Kidney tubule cell (primary cell): ENCODE measurements around the gene DGKE.

Source experiments
- DNase-seq: peaks from one replicate; pipeline ENCODE4 v3.0.0-alpha.2; 2018; ENCODE audit warnings: low spot score

Gene DGKE

DNA sequence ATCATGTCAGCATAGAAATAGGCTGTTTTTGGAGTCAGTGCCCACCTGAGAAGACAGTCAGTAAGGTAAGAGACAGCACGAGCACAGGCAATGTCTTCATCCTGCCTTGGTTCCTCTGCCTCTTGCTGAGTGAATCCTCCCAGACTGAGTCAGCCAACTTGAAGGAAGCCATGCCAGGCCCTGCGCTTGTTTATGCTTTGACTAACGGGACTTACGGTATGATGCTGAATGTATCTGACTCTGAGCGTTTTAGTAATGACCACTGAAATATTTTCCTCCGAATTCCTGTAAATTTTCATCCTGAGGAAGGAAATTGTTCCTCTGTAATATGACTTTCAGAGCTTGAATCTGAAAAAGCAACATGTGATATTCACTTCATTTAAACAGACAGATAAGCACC is 18.2 kb upstream of the DGKE start:
- no peak for DNase-seq

DNA sequence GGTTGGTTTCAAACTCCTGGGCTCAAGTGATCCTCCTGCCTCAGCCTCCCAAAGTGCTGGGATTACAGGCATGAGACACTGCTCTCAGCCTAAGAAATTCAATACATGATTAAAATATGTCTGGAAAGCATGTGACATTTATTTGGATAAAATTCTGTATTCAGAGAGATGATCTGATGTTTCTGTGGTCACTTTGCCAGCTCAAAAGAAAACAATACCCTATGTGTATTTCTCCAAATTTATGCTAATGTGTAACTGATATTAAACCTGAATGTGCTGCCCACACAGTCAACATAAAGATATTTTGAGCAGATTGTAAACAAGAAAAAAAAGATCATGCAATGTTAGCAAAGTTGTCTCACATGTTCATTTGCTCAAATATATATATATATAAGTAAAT is 16.9 kb upstream of the DGKE start:
- DNase-seq: no peak

DNA sequence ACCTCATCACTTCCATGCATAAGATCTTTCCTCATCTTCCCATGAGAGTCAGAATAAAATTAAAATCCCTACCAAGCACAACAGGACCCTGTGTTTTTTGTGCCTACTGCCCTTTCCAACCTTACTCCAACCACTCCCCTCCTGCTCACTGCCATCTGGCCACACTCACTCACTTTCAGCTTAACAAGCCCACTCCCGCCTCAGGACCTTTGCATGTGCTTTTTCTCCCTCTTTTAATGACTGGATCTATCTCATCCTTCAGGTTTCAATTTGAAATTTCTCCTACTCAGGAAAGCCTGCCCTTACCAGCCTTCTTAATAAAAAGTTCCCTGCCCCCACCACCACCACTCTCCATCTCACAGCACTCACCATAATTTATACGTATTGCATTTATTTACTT is 14.9 kb upstream of the DGKE start:
- no peak for DNase-seq

DNA sequence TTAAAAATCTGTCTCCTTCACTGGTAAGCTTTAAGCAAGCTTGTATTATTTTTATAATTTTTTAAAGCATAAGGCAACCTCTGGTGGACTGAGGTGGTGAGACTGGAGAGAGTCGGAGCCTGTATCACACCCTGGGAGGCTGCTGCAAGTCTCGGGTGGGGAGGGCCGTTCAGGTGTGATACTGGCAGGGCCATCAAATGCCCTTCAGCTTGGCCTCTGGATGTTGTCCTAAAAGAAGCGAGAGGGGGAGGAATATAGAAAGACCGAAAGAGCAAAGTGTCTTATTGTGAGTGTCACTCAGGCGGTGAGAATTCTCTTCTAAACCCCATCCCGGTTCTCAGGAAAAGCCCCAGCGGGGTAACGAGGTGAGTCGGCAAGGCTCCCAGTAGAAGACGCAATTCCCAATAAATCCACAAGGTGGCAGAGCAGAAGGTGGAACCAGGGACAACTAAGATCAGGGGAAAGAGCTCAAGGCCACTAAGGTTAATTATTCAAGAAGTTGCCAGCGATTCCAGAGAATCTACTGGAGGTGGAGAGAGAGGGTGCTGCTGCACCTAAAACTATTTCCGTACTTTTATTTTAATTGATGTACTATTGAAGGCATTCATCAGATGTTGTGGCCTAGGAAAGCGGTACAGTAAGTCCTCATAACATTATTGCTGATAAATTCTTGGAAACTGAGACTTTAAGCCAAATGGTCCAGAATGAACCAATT is 14.4 kb upstream of the DGKE start:
- DNase-seq: peak; percentile 86

DNA sequence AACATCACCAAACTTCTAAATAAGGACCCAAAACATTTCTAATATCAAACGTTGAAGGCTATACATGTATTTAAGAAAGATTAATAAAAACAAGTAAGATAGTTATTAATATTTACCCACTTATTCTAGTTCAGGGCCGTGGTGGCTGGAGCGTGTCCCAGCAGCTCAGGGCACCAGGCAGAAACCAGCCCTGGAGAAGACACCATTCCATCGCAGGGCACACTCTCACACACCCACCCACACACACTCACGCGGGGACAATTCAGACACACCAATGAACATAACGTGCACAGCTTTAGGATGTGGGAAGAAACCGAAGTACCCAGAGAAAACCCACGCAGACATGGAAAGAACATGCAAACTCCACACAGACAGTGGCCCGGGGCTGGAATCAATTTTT is 13.7 kb upstream of the DGKE start:
- no peak for DNase-seq

DNA sequence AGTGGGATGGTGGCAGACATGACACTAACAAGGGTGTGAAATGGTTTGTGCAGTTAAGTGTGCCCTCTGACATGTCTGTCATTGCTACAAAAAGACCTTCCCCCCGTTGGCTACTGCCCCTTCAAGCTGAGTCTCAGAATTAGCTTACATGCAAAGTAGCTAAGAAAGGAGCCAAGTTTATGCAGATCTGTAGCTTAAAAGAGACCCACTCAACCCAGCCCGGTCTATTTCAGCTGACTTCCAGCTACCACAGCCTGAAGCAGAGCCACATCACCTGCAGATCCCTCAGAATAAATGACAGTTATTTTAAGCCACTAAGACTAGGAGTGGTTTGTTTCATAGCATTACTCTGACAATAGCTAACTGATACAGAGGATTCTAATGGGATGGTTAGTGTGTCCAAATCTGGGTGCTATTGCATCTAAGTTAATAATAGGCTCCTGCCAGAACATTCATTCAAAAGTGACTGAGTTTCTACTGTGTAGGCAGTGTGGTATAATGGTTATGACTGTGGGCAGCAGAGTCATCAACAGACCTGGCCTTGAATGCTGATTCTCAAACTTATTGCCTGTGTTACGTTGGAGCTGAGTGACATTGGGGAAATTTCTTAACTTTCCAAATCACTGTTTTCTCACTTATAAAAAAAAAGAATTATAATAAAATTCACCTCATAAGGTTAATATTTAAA is 12.0 kb upstream of the DGKE start:
- DNase-seq: no peak

DNA sequence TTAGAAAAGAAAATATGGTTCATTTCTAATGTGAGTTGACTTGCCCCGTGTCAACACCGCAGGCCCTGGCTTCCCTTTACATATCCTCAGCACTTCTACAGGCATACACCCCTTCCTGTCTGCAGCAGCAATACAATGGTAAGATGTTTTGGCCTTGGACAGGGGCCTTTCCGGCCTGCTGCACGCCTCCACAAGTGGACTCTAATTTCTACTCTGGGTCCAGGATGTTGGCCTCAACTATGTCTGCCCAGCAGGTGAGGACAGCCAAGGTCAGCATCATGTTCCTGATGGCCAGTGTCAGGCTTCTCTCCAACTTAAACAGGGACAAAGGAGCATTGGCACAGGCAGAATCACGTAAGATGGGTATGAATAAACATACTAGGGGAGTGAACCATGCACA is 11.2 kb upstream of the DGKE start:
- DNase-seq: no peak

DNA sequence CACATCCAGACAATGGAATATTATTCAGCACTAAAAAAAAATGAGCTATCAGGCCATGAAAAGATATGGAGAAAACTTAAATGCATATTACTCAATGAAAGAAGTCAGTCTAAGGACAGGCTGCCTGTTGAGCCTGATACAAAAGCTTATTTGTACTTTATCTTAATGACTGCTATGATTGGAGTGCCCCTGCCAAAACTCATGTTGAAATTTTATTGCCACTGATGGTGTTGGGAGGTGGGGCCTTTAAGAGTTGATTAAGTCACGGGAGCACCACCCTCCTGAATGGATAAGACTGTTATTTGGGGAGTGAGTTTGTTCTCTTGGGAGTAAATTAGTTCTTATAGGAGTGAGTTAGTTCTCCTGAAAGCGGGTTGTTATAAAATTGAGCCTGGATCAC is 10.1 kb upstream of the DGKE start:
- DNase-seq: no peak

DNA sequence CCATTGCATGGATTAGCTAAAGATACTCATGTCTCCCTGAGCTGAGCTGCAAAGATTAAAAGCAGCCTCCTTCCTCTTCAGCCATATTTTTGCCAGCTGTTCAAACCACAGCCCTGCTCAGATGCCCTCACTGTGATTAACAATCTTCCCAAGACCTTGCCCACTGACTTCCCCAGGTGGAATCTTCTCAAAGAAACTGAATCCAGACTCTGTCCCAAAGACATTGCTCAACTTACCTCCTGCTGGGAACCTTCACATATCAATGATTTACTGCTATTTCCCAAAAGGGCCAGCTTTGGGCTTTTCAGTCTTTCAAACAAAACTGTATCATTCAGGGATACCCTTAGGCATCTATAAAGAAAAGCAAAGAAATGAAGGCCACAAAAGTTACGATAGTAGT is 9.4 kb upstream of the DGKE start:
- peak; percentile 73 for DNase-seq

DNA sequence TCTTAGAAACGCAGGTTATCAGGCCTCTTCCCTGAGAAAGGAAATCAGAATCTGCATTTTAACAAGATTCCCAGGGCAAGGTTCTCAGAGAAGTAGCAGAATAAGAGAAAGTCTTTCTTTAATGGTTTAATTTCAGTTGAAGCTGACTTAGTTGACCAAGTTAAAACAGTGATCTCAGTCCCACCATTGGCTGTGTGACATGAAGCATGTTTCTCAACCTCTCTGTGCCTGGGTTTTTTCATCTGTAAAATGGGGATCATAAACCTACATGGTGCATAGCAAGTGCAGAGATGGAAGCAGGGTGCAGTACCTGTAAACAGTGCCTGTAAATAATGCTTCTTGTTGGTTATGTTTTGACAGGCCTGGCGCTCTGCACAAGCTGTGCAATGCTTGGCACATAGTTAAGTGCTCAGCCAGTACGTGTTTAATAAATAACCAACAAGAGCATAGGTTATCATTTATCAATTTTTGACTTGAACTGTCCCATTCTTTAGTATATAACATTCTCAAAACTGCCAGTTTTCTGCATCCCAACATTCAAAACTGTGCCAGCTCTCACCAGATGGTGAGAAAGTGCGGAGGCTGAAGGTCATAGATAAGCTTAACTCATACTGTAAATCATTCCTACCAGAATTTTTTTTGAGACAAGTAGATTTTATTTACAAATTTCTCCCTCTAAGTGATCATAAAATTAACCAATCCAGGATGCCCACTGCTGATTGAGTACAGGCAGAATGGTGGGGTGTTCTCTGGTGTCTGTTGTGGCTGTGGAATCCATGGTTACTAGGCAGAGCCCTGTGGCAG is 7.1 kb upstream of the DGKE start:
- DNase-seq: no peak

DNA sequence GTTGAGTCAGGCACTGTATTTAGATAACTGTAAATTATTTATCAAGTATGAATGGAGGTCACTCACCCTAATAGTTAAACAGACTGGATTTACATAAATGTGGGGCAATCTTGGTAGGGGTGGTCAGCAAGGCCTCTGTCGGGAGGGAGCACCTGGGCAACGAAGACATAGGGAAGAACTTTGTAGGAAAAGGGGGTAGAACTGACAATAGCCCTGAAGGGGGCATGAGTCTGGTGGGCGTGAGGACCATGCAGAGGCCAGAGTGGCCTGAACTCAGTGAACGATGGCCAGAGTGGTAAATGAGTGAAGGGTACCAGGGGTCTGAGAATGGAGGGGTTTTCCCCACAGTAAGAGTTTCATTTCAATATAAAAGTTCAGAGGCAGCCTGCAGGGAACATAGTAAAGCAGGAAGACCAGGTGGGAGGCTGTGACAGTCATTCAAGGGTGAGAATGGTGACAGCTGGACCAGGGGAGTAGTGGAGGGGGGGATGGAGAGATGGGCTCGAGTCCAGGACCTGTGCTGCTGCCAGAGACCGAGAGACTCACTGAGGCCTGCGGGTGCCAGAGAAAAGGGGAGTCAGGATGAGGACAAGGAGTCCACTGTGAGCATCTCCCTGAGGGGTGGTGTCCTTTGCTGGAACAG is 3.1 kb upstream of the DGKE start:
- peak; percentile 2 for DNase-seq

DNA sequence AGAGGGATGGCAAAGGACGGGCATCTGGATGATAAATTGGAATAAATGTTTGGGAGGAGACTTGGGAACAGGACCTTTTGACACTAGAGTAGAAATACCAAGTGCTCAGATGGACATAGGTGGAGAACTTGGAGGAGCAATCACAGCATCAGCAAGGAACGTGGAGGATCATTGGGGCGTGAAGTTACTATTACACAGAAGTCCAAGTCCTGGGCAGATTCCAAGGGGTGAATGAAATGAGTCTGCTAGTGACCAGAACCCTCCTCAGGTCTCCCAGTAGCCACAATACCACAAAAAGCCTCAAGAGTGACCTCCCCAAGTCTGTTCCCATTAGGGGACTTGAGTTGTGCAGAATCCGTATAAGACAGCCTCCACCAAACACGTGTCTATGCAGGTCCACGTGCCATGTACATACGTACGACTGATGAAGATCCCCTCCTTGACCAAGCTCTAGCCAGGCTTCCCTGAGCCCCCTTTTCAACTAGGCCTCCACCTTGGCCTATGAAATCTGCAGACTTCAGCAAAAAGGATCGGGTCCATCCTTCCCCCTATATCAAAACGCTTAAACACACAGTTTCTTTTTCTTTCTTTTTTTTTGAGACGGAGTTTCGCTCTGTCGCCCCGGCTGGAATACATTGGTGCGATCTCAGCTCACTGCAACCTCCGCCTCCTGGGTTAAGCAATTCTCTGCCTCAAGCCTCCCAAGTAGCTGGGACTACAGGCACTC is 2.4 kb upstream of the DGKE start:
- DNase-seq: peak; percentile 40

DNA sequence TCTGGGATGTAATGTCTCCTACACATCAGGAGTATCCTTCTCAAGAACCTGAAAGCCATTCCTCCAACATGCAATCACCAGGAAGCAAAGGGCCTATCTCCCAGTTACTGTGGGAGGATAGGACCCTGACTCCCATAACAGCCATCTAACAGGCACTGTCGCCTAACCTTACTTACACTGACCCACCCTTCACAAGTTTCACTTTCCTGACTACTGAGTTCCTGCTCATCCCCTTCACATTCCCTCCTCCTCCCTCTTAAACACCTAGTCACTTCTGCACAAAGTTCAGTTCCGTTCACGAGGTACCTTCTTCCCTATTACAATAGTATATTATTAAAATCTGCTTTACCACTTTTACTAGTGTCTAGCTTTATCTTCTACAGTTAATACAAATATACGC is 1.5 kb upstream of the DGKE start:
- DNase-seq: peak; percentile 4

DNA sequence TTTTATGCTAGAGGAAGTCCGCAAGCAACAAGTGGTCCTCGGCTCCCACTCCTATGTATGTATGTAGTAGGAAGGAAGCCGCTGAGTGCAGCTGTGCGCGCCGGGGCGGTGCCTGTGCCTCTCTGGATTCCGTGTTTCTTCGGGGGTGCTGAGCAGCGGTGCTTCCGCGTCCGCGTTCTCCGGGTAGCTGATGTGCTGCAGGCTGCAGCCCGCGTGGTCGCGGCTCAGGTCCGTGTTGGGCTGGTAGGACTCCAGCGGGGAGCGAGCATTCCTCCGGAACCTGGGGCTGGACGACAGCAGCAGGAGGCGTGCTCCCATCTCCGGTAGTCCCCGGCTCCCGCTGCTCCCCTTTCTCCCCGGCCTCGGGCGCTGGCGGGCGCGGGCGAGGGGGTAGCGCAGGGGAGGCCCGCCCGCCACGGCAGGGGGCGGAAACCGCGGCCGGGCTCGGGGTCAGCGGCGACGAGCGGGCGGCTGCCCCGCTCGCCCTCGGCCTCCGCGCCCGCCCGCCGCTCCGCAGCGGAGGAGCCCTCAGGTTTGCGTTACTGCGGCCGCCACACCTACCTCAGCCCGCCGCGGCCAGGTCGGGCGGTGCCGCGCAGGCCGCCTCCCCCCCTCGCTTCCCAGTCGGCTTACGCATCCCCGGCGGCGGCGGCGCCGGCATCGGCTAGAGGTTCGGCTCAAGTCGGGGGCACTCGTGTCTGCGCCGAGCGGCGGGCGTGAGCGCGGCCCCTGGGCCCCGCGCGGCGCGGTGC is 718 bp upstream of the DGKE start:
- DNase-seq: peak; percentile 88

DNA sequence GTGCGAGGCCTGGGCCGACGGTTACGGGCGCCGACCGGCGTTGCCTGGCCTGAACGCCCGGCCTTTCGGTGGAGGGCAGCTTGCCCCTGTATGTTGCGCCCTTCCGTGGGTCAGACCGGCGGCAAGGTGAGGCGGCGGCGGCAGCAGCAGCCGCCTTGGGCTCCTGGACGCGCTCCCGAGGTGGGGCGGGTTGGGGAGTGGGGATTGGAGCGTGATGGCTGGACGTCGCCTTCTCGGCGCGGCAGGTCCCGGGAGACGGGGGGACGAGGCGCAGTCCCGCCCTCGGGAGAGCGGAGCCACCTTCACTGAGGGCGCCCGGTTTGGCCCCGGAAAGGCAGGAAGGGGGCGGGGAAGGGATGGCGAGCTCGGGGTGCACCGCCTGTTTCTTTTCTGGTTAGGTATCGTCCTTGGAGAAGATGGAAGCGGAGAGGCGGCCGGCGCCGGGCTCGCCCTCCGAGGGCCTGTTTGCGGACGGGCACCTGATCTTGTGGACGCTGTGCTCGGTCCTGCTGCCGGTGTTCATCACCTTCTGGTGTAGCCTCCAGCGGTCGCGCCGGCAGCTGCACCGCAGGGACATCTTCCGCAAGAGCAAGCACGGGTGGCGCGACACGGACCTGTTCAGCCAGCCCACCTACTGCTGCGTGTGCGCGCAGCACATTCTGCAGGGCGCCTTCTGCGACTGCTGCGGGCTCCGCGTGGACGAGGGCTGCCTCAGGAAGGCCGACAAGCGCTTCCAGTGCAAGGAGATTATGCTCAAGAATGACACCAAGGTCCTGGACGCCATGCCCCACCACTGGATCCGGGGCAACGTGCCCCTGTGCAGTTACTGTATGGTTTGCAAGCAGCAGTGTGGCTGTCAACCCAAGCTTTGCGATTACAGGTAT is 671 bp downstream of the DGKE start:
- DNase-seq: peak; percentile 62

DNA sequence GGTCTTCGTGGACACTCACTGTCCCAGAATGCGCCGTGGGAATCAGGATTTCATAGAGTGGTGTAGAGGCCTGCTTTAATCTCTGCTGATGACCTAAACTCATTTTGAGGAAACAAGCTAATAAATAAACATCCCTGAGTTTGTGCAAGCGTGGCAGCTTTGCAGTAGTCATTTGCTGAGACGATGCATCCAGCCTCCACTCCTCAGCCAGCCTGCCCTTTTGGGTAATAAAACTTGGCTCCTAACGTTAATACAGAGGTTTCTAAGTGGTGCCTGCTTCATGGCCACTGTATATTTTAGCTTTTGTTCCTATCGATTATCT is 1.3 kb downstream of the DGKE start:
- no peak for DNase-seq

DNA sequence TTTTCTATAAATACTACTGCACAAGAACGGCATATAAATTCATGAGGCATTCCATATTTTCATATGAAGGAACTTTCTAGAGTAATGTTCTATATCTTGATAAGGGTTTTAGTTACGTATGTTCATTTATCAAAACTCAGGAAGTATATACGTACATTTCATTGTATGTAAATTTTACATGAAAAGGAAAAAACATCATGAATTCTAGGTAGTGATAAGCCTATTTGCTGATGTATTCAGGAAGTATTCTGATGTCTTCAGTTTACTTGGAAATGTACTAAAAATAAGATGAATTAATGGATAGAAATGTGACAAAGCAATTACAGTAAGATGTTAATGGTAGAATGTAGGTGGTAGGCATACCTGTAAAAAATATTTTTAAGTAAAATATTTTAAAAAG is 4.7 kb downstream of the DGKE start:
- DNase-seq: no peak

DNA sequence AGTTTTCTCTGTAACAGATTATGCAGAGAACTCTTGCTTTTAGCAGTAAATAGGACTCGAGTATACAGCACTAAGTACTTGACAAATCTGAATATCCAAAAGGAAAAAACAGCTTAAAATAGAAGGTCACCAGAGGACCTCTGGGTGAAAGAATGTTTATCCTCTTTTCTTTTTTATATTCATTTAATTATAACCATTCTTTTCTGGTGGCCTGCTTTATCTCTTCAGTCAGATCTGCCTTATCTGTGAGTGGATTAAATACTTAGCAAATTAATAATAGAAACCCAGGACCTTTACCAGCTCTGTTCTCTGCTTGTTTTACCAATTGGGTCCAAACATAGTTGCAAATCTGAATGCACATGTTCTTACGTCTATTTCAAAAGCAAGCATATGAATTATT is 8.6 kb downstream of the DGKE start:
- no peak for DNase-seq

DNA sequence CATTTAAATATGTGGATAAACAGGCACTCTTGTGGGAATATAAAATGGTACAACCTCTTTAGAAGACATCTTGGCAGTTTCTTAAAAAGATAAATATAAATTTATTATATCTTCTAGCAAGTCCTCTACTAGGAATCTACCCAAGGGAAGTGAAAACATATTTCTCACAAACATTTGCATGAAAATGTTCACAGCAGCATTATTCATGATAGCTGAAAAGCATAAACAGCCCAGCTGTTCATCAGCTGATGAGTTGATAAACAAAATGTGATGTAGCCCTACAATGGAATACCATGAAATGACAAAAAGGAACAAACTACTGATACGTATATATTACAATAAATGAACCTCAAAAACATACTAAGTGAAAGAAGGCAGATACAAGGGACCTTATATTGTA is 12.0 kb downstream of the DGKE start:
- no peak for DNase-seq

DNA sequence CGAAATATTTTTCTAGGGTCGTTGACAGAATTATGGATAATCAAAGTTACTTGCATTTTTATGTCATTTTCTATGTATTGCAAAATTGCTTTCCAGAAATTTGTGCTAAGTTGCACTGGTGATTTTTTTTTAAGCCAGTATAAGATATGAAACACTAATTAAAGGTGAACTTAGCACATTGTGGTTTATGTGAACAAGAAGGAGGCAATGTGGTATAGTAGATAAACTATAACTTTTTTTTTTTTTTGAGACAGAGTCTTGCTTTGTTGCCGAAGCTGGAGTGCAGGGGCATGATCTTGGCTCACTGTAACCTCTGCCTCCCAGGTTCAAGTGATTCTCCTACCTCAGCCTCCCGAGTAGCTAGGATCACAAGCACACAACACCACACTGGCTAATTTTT is 13.2 kb downstream of the DGKE start:
- DNase-seq: no peak
